GM19397 (cell line): ENCODE data around the gene CHCHD3.
"Not testable (repeated sequence)": the region's sequence is repeated elsewhere in the genome, so short reads cannot be mapped to it uniquely, and the experiment has no call there.

Source experiments
- ATAC-seq: cut with Tn5 transposase; IDR thresholded peaks from one replicate; pipeline ENCODE4 v1.9.1; 2021; ENCODE audit warnings: mild to moderate bottlenecking, moderate library complexity; ENCODE audit not compliant: unreplicated experiment

CHCHD3 gene

GRCh38 chr7:132965951-132966350, 115.9 kb downstream of the CHCHD3 start:
- no peak for ATAC-seq

- no peak for ATAC-seq
Observed at GRCh38 chr7:132964876-132965275, 117.0 kb downstream of the CHCHD3 start.

GRCh38 chr7:132959891-132960290, 122.0 kb downstream of the CHCHD3 start:
- ATAC-seq: no peak

- ATAC-seq: no peak
Observed at GRCh38 chr7:132956556-132956955, 125.3 kb downstream of the CHCHD3 start.

- no peak for ATAC-seq
Observed at GRCh38 chr7:132953468-132953867, 128.4 kb downstream of the CHCHD3 start.

- ATAC-seq: no peak
Observed at GRCh38 chr7:132950725-132951124, 131.2 kb downstream of the CHCHD3 start.

GRCh38 chr7:132947011-132947410, 134.9 kb downstream of the CHCHD3 start:
- no peak for ATAC-seq

- no peak for ATAC-seq
Observed at GRCh38 chr7:132944774-132945173, 137.1 kb downstream of the CHCHD3 start.

GRCh38 chr7:132943645-132944044, 138.2 kb downstream of the CHCHD3 start:
- no peak for ATAC-seq

GRCh38 chr7:132942701-132943100, 139.2 kb downstream of the CHCHD3 start:
- no peak for ATAC-seq

GRCh38 chr7:132941905-132942304, 140.0 kb downstream of the CHCHD3 start:
- ATAC-seq: no peak

GRCh38 chr7:132941428-132941827, 140.5 kb downstream of the CHCHD3 start:
- ATAC-seq: no peak

- ATAC-seq: no peak
Observed at GRCh38 chr7:132940084-132940483, 141.8 kb downstream of the CHCHD3 start.

- ATAC-seq: no peak
Observed at GRCh38 chr7:132939495-132939894, 142.4 kb downstream of the CHCHD3 start.

- no peak for ATAC-seq
Observed at GRCh38 chr7:132937286-132937685, 144.6 kb downstream of the CHCHD3 start.

- no peak for ATAC-seq
Observed at GRCh38 chr7:132935608-132936007, 146.3 kb downstream of the CHCHD3 start.

GRCh38 chr7:132934017-132934416, 147.9 kb downstream of the CHCHD3 start:
- ATAC-seq: peak; percentile 54

GRCh38 chr7:132933072-132933458, 148.8 kb downstream of the CHCHD3 start:
- no peak for ATAC-seq

GRCh38 chr7:132932296-132933071, 149.4 kb downstream of the CHCHD3 start:
- no peak for ATAC-seq

- ATAC-seq: no peak
Observed at GRCh38 chr7:132930881-132931280, 151.0 kb downstream of the CHCHD3 start.

GRCh38 chr7:132929944-132930343, 151.9 kb downstream of the CHCHD3 start:
- ATAC-seq: not testable (repeated sequence)

- no peak for ATAC-seq
Observed at GRCh38 chr7:132919771-132920170, 162.1 kb downstream of the CHCHD3 start.

- no peak for ATAC-seq
Observed at GRCh38 chr7:132915647-132916046, 166.2 kb downstream of the CHCHD3 start.
